B cell (primary cell): ENCODE data around the gene SGTA. TPM values are rescaled to one million over a fixed set of nuclear protein-coding genes. Genes with fewer than 3 reads are reported as not detected.

Source experiments
- ATAC-seq: fragments of 200-7000 bp; cut with Tn5 transposase; one replicate; pipeline ENCODE4 v1.10.0; 2021; ENCODE audit warnings: low read depth, mild to moderate bottlenecking, moderate number of reproducible peaks, moderate library complexity
- CTCF ChIA-PET: fragments of 350-600 bp; sonication (Branson Sonifier 250); formaldehyde crosslinking; loops from one replicate; lab custom pipeline; 2021; ENCODE audit warnings: antibody characterized with exemption, inconsistent platforms; lab: Charles Lee
- POLR2A ChIA-PET: fragments of 350-600 bp; sonication (Branson Sonifier 250); formaldehyde crosslinking; loops from one replicate; lab custom pipeline; 2021; ENCODE audit warnings: antibody characterized with exemption; lab: Charles Lee
- DNase-seq: peaks from one replicate; pipeline ENCODE4 v3.0.0; 2013
- H2AFZ ChIP-seq: 2 replicates; pipeline ENCODE4 v1.6.1; 2012; ENCODE audit warnings: mild to moderate bottlenecking, low read depth, low read length; ENCODE audit not compliant: insufficient read depth, poor library complexity, severe bottlenecking
- H3K27ac ChIP-seq, 2 donors: 1 replicate in 1 of 2; 2 replicates in 1 of 2; pipeline ENCODE4 v1.5.1; 2012 to 2013; ENCODE audit warnings: low read length in 2 of 2, mild to moderate bottlenecking in 2 of 2, moderate library complexity in 1 of 2
- H3K27me3 ChIP-seq, 4 experiments: fragments of 200-600 bp in 1 of 4; sonication (generic) in 1 of 4; replicated peaks in 1 of 4; 1 replicate in 2 of 4; 2 replicates in 2 of 4; pipeline versions ENCODE4 v1.6.1 to v1.7.0; 2013 to 2016; ENCODE audit warnings: low read length in 3 of 4, mild to moderate bottlenecking in 2 of 4, mixed read lengths in 1 of 4, moderate library complexity in 1 of 4; ENCODE audit not compliant: insufficient read depth in 4 of 4, control insufficient read depth in 3 of 4; ENCODE audit errors: control extremely low read depth in 1 of 4
- H3K36me3 ChIP-seq, 2 experiments: replicated peaks in 1 of 2; 1 replicate in 1 of 2; 2 replicates in 1 of 2; pipeline versions ENCODE4 v1.6.1 to v1.7.1; 2013; ENCODE audit warnings: low read length in 1 of 2; ENCODE audit not compliant: insufficient read depth in 2 of 2, control insufficient read depth in 1 of 2; ENCODE audit errors: control extremely low read depth in 1 of 2, extremely low read depth in 1 of 2
- H3K4me1 ChIP-seq, 2 donors: fragments of 200-600 bp in 1 of 2; sonication (generic) in 1 of 2; 1 replicate in 1 of 2; 2 replicates in 1 of 2; pipeline versions ENCODE4 v1.5.1 to v1.6.1; 2013 to 2017; ENCODE audit warnings: low read length in 2 of 2; ENCODE audit not compliant: control insufficient read depth in 2 of 2, insufficient read depth in 2 of 2
- H3K4me2 ChIP-seq: replicated peaks from 2 replicates; pipeline ENCODE3; 2012; ENCODE audit warnings: mild to moderate bottlenecking, low read depth, low read length; ENCODE audit not compliant: poor library complexity, severe bottlenecking
- H3K4me3 ChIP-seq, 5 experiments: fragments of 200-600 bp in 1 of 5; sonication (generic) in 1 of 5; 1 replicate in 3 of 5; 2 replicates in 2 of 5; pipeline versions ENCODE4 v1.5.1 to v1.7.0; 2011 to 2016; ENCODE audit warnings: low read length in 4 of 5, mild to moderate bottlenecking in 4 of 5, low read depth in 2 of 5, control low read depth in 1 of 5, moderate library complexity in 1 of 5; ENCODE audit not compliant: insufficient read depth in 1 of 5; ENCODE audit errors: control extremely low read depth in 1 of 5, extremely low read depth in 1 of 5
- H3K79me2 ChIP-seq: fragments of 200-600 bp; sonication (generic); one replicate; pipeline ENCODE4 v1.6.0; 2016; ENCODE audit warnings: low read length; ENCODE audit not compliant: control insufficient read depth, insufficient read depth
- H3K9ac ChIP-seq: fragments of 200-600 bp; sonication (generic); 2 replicates; pipeline ENCODE4 v1.6.1; 2017; ENCODE audit warnings: mild to moderate bottlenecking, low read length, moderate library complexity
- H3K9me3 ChIP-seq, 3 donors: one replicate each; pipeline versions ENCODE4 v1.6.1 to v1.7.1; 2013; ENCODE audit warnings: low read length in 2 of 3; ENCODE audit not compliant: control insufficient read depth in 2 of 3, insufficient read depth in 1 of 3; ENCODE audit errors: control extremely low read depth in 1 of 3
- H4K20me1 ChIP-seq: 2 replicates; pipeline ENCODE4 v1.6.0; 2012; ENCODE audit warnings: mild to moderate bottlenecking, low read length; ENCODE audit not compliant: insufficient read depth, control insufficient read depth, poor library complexity, severe bottlenecking
- H3K27ac Mint-ChIP-seq: one replicate; pipeline ENCODE4 v1.8.0; 2021; ENCODE audit warnings: mixed read lengths
- H3K27me3 Mint-ChIP-seq: one replicate; pipeline ENCODE4 v1.8.0; 2021; ENCODE audit warnings: mixed read lengths
- H3K4me1 Mint-ChIP-seq: one replicate; pipeline ENCODE4 v1.8.0; 2021; ENCODE audit warnings: mixed read lengths
- H3K4me3 Mint-ChIP-seq: one replicate; pipeline ENCODE4 v1.8.0; 2021; ENCODE audit warnings: mixed read lengths
- H3K9me3 Mint-ChIP-seq: one replicate; pipeline ENCODE4 v1.8.0; 2022; ENCODE audit warnings: mixed read lengths; ENCODE audit not compliant: insufficient read depth
- CTCF ChIP-seq: fragments of 200-600 bp; IDR thresholded peaks from one replicate; pipeline ENCODE4 v1.8.0; 2022; ENCODE audit warnings: antibody characterized with exemption, mild to moderate bottlenecking
- EZH2 ChIP-seq: IDR thresholded peaks from 2 replicates; pipeline ENCODE4 v1.6.1; 2012; ENCODE audit warnings: borderline replicate concordance, low read depth, mild to moderate bottlenecking, moderate library complexity, low read length; ENCODE audit not compliant: insufficient read depth, poor library complexity, severe bottlenecking
- WGBS: methylation state at CpG from one replicate; pipeline ENCODE4 v1.1.5; 2013; ENCODE audit warnings: missing lambda C conversion rate; ENCODE audit not compliant: insufficient coverage; 5-methylcytosine and 5-hydroxymethylcytosine counted together
- intact Hi-C: fragments of 100-400 bp; cut with micrococcal nuclease; formaldehyde crosslinking; loops from one replicate; pipeline ENCODE4 v1.10.0; 2022
- polyA plus RNA-seq: library from polyadenylated mRNA; depleted of rRNA; stranded (reverse); fragments of >200 nt; gene quantifications from 2 replicates; pipeline ENCODE4 v1.2.3, GENCODE V29; 2012
- total RNA-seq, 2 donors: library from RNA; stranded (reverse); fragments of 120-200 nt in 1 of 2; gene quantifications; 1 replicate in 1 of 2; 2 replicates in 1 of 2; pipeline versions ENCODE4 v1.2.3 to v1.2.4, GENCODE V29; 2013 to 2022

The SGTA gene
- total and polyA plus RNA-seq, 2 donors (not counting 1 experiment from before 2014, with no cell fraction given) = 36.6 to 42.0 TPM

GRCh38 chr19:2723747-2724146, 59.3 kb downstream of the SGTA start:
- H3K4me3 Mint-ChIP-seq = no peak overlapping the region
- peaks cover 8% of the 10 kb centered on the region for H4K20me1 ChIP-seq
- peaks cover 0 to 5% (median 0%) of the 10 kb centered on the region in 3 donors for H3K9me3 ChIP-seq
- CTCF ChIA-PET = interaction anchor here (1.1 to 3.8 kb wide), 2 partner anchors 25 to 75 kb away, joined by 3 to 14 read pairs; no protein-coding TSS in a partner anchor
- peaks cover 6% of the 10 kb centered on the region for H3K79me2 ChIP-seq
- H3K27ac Mint-ChIP-seq = no peak overlapping the region
- no peak overlapping the region for H3K27ac ChIP-seq
- H2AFZ ChIP-seq = no peak overlapping the region
- H3K27me3 ChIP-seq = peaks cover 0 to 17% (median 8%) of the 10 kb centered on the region in 4 experiments
- POLR2A ChIA-PET = no interaction called here
- ATAC-seq (no peak), DNase-seq (peak; percentile 7)
- peaks cover 4% of the 10 kb centered on the region for H3K27me3 Mint-ChIP-seq
- no peaks in the 10 kb centered on the region for H3K9me3 Mint-ChIP-seq
- 93% methylated on average over 14 of the region's 14 CpGs for WGBS
- H3K4me1 Mint-ChIP-seq = peaks cover 34% of the 10 kb centered on the region
- no peak overlapping the region for H3K9ac ChIP-seq
- no peak overlapping the region for H3K4me3 ChIP-seq
- no peaks in the 10 kb centered on the region for H3K36me3 ChIP-seq
- peaks cover 44 to 54% of the 10 kb centered on the region in 2 donors for H3K4me1 ChIP-seq
- H3K4me2 ChIP-seq = no peak overlapping the region
- intact Hi-C loops = no loop called here
- TF ChIP-seq CTCF (no peak), EZH2 (no peak)

DNA sequence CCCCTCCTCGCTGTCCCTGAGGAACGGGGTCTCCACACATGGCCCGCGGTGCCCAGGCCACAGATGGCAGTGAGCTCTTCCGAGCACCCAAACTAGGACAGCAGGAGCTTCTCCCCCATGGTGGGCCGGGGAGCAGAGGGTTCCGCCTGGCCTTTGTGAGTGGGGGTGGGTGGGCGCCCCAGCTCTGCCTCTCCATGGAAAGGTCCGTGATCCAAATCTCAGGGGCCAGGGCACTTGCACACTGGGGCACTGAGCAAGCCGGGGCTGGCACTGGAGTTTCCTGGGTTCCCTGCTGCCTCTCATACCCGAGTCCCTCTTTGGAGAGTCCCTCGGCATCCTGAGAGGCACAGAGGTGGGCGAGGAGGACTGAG, 59.7 kb downstream of the SGTA start:
- no peak for TF ChIP-seq EZH2
- no peak for TF ChIP-seq CTCF
- Histone ChIP-seq H4K20me1 (peaks cover 8% of the 10 kb centered on the region), H3K79me2 (peaks cover 6% of the 10 kb centered on the region), H3K9me3 (peaks cover 0 to 5% (median 0%) of the 10 kb centered on the region in 3 donors), H3K27me3 (peaks cover 0 to 17% (median 8%) of the 10 kb centered on the region in 4 experiments), H2AFZ (no peak overlapping the region), H3K36me3 (no peaks in the 10 kb centered on the region), H3K4me1 (peaks cover 44 to 56% of the 10 kb centered on the region in 2 donors), H3K4me3 (no peak overlapping the region), H3K4me2 (peak overlapping the region; percentile 96), H3K27ac (no peak overlapping the region), H3K9ac (no peak overlapping the region)
- Mint-ChIP-seq H3K4me1 (peaks cover 32% of the 10 kb centered on the region), H3K27ac (no peak overlapping the region), H3K27me3 (peaks cover 4% of the 10 kb centered on the region), H3K9me3 (no peaks in the 10 kb centered on the region), H3K4me3 (no peak overlapping the region)
- ChIA-PET POLR2A (interaction anchor here (1.5 kb wide), 1 partner anchor 24 kb away, joined by 5 read pairs; no protein-coding TSS in a partner anchor), CTCF (interaction anchor here (1.1 kb wide), 1 partner anchor 25 kb away, joined by 3 read pairs; no protein-coding TSS in a partner anchor)
- intact Hi-C loops = no loop called here
- ATAC-seq (no peak), DNase-seq (no peak)
- WGBS = 91% methylated on average over 12 of the region's 13 CpGs
